NCI-H187 (cell line): ENCODE measurements around the gene HECW1.
"Not testable (repeated sequence)": the region's sequence is repeated elsewhere in the genome, so short reads cannot be mapped to it uniquely, and the experiment has no call there.

ENCODE experiments used
- DNase-seq, 2 experiments: peaks; one replicate each; lab custom pipeline; 2025; lab: John Stamatoyannopoulos, UW

HECW1 gene

GRCh38 chr7:43540471-43540870 is 428.0 kb downstream of the HECW1 start:
- no peak for DNase-seq

DNA sequence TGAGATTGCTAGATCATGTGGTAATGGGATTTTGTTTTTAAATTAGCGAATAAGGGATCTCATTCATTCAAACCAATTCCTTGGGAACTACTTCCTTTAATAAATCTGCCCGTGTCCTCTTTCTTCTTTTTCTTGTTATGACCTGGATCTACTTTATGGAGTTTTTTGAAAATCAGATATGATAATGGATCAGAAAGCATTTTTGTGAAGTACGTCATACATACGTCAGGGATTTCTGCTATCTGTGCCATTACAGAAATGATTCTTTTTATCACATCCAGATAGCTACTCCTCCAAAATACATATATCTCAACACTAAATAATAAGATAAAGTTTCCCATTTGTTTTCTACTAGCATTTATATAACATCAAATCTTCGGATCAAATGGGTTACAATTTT is 430.3 kb downstream of the HECW1 start:
- no peak for DNase-seq

DNA sequence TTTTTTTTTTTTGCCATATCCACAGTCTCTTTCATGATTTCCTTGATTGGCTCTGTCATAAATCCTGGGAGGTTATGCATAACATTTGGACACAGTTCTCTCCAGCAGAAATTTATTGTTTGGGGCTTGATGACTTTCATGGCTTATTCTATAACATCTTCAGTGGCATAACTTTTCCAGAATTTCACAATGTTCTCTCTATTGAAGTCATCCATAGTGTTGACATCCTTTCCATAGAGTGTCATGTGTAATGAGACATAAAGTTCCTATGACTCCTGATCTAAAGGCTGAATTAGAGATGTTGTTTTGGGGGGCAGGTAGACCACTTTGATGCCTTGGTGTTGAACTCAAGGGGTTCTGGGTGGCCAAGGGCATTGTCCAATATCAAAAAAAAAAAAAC is 433.8 kb downstream of the HECW1 start:
- no peak for DNase-seq

GRCh38 chr7:43550427-43550826 is 438.0 kb downstream of the HECW1 start:
- DNase-seq = no peak

DNA sequence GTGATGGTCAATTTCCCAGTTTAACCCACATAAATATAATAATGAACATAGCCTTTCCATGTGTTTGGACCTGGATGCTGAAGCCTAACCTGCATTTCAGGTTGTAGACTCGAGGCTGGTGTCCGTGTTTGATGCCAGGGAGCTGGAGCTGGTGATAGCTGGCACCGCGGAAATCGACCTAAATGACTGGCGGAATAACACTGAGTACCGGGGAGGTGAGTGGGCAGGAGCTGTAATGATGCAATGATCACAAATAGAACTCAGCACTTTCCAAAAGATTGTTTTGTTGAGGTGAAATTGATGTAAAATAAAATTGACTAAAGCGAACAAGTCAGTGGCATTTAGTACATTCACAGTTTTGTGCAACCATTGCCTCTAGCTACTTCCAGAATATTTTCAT is 439.7 kb downstream of the HECW1 start:
- no peak for DNase-seq

DNA sequence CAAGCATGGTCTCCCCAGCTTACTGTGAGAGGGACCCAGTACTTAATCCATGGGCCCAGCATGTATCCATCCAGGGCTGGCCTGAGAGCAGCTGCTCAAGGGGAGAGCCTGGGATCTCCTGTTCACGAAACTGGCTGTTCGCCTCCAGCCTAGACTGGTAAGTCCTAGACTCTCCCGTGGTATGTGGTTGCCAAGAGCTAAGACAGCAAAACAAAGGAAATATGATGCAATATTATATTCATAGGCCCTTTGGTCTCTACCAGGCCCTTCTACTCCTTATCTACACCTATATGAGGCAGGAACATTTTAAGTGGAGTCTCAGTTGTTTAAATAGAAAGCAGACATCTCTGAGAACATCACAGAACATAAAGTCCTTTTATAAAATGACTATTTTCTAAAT is 441.6 kb downstream of the HECW1 start:
- DNase-seq = no peak

DNA sequence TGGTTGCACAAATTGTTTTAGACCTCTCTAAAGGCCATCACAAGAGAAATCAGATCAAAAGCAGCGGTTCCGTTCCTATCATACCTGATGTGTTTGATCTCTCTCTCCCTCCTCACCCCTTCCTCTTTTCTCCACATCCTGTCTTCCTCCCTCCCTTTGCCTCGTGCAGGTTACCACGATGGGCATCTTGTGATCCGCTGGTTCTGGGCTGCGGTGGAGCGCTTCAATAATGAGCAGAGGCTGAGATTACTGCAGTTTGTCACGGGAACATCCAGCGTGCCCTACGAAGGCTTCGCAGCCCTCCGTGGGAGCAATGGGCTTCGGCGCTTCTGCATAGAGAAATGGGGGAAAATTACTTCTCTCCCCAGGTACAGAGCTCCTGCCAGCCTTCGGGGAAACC is 442.0 kb downstream of the HECW1 start:
- DNase-seq = no peak

- no peak for DNase-seq
These were observed 445.5 kb downstream of the HECW1 start for GRCh38 chr7:43557831-43558495.

GRCh38 chr7:43559171-43559945 is 446.9 kb downstream of the HECW1 start:
- no peak for DNase-seq

DNA sequence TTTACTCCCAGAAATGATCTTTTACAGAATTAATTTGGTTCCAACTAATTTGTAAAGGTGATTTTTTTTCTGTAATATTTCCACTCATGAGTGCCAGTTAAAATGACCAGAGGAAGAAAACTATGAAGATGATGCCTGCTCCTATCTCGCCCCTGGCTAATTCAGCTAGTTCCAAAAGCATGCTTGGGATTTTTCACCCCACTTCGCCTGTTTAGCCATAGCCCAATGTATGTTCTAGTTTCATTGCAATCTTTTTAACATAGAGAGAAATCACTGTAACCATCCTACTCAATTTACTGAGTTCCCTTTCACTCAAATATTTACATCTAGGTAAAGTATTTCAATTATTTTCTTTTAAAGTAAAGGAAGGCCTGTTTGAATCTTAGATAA is 447.5 kb downstream of the HECW1 start:
- DNase-seq = no peak

DNA sequence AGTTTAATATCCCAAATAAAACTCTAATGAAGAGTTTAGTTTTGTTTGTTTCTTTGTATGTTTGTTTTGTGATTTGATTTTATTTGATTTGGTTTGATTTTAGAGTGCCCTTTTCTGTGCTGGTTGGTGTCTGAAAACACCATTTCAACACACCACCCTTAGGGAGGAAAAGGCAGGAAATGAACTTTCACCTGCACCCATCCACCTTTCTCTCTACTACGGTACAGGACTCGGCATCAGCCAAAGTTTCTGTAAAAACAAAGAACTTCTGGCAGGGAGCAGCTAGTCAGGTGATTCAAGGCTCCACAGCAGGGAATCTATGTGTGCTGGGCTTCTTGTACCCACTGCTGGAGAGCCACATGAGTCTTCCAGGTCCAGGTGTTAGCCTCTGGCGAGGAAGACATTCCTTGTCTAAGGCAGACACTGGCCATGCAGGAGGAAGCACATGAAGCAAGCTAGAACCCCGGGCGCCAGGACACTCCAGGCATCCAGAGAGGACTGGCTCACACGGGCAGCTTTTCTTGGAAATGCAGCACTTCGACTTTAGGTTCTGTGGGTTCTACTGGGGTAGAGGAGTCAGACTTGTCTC is 448.4 kb downstream of the HECW1 start:
- DNase-seq = no peak

DNA sequence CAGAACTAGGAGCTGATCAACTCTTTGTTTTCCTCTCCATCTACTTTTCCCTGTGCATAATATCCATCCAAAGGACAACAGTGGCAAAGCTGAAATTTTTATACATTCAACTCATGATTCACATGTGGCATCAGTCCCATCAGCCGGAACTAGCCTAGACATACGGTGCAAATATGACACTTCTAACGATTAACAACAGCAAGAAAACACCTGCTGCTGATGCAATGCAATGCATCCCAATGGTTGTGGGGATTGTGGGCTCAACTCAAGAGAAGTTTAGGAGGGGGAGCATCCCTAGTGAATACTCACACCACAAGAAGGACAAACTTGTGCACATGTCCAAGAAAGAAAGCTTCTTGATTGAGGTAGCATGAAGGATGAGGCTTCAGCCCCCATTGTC is 449.9 kb downstream of the HECW1 start:
- DNase-seq = no peak

DNA sequence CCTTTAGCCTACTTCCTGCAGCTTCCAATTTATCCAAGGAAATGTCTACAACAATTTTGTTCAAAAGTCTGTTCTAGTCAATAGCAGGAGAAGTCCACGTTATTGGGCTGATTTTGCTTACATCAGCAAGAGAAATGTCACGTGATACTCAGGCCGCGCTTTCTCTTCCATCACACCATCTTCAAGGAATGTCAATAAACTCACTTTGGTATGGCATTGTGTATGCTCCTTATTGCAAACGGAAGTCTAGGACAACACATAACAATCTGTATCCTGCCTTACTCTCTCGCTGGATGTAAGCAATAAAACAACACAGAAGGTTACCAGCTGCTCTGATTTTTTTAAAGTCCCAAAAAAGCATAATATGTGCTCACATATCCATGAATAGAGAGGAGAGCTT is 453.3 kb downstream of the HECW1 start:
- no peak for DNase-seq

DNA sequence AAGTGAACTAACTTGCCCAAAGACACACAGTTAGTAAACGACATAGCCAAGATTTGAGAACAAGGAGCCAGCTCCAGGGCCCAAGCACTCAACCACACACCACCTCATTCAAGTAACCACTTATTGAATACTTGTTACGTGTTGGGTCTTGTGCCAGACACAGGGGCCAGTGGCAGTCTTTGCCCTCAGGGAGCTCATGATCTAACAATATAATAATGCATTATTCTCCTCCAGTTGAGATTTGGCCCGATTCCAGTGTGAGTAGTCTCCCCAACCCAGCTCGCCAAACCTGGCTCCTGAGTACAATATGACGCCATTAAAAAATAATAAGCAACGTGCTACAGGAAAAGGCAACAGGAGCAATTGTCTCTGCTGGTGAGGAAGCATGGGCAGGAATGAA is 456.1 kb downstream of the HECW1 start:
- DNase-seq = no peak

DNA sequence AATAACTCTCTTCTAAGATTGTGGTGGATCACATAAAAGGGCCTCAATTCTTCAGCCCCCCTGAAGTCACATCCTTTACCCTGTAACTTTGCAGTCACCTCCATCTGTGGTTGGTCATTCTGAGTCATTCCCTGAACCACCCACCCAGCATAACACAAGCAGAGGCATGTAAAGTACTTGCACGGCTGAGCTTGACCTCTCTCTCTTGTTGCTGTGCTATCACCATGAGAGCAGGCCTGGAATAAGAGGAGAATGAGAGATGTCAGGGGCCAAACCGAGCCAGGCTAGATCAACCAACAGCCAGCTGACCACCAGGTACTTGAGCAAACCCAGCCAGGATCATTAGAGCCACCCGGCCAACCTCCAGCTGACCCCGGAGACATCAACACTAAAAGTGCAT is 457.0 kb downstream of the HECW1 start:
- DNase-seq = no peak

DNA sequence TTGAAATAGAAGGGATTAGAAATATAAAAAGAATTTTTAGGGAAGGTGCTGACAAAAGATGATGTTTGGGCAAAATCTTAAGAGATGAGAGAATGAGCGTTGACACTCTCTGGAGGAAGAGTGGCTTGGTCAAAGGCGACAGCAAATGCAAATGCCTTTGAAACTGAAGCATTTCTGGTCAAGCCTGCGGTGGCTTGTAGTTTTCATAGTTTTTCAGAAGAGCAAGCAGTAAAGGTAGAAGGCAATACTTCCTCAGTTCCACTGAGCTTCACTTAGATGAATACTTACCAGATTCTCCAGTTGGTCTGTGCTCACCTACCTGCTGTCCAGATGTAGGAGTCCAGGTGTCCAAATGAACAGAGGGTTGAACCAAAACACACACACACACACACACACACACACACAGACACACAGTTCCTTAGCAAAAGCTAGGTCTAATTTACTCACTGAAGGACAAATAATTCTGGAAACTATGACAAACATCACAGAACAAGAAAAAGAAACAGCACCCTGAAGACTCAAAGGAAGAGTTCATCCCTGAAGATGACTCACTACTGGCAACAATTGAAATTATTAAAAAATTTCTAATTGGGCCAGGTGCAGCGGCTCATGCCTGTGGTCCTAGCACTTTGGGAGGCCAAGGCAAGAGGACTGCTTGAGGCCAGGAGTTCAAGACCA is 458.4 kb downstream of the HECW1 start:
- DNase-seq = no peak

DNA sequence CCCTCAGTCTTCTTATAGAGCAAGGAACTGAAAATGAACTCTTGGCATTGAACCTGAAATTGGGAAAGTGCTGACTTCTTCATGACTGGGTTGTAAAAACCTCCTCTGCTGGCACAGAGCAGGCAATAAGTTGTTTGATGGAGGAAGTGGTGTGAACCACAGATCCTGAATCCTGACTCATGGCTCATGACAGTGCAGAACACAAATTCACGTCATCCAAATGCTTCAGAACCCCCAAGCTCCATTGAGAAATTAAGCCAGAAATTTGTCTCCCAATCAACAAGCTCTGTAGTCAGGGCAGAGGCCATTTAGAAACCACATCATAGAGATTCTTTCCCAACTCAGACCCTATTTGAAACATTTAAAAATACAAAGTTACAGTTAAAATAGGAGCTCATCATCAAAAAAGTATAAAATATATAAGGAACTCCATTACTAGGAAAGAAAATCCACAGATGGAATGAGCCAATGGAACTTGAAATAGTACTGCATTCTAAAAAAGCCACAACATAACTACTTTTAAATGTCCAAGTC is 460.1 kb downstream of the HECW1 start:
- no peak for DNase-seq

DNA sequence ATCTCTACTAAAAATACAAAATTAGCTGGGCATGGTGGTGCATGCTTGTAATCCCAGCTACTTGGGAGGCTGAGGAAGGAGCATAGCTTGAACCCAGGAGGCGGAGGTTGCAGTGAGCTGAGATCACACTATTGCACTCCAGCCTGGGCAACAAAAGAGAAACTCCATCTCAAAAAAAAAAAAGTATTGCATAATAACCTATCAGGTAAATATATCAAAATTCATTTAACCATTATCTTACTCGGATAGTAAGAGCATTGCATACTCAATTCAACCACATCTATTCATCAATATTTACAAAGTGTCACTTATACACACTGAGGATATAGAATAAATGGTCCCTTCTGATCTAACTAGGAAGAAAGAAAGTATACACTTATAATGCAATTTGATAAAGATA is 461.4 kb downstream of the HECW1 start:
- not testable (repeated sequence) for DNase-seq

GRCh38 chr7:43575506-43575905 is 463.1 kb downstream of the HECW1 start:
- DNase-seq = no peak

DNA sequence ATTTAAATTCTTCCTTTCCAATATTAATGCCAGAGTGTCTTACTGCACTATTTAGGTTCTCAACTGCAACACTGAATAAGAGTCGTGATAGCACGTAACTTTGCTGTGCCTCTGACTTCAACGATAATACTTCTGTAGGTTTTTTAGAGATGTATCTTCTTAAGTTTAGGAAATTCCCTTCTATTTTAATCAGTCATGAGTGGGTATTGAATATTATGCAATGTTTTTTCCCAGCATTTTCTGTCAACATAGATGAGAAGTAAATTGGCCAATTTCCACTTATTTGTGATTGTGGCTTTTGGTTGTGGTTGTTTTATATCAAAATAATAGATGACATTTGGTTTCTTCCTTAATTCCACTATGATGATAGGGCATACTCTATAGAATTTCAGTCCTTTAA is 463.8 kb downstream of the HECW1 start:
- DNase-seq = no peak

- no peak for DNase-seq
These were observed 465.1 kb downstream of the HECW1 start for GRCh38 chr7:43577485-43577951.
